ENCODE results near the gene TUBA4B.
"Not testable (repeated sequence)": the region's sequence is repeated elsewhere in the genome, so short reads cannot be mapped to it uniquely, and the experiment has no call there.

Gene TUBA4B

GRCh38 chr2:219248845-219249202 lies 4.2 kb upstream of the TUBA4B start:
- no peak for DNase-seq

- DNase-seq: peak; percentile 87
These were observed 3.7 kb upstream of the TUBA4B start for GRCh38 chr2:219249203-219249980.

GRCh38 chr2:219250049-219250781 lies 2.8 kb upstream of the TUBA4B start:
- DNase-seq: peak; percentile 15

- no peak for DNase-seq
These were observed 1.4 kb upstream of the TUBA4B start for GRCh38 chr2:219251656-219252055.

- peak; percentile 65 for DNase-seq
These were observed 959 bp upstream of the TUBA4B start for GRCh38 chr2:219252084-219252483.

- peak; percentile 58 for DNase-seq
These were observed 508 bp upstream of the TUBA4B start for GRCh38 chr2:219252570-219252899.

GRCh38 chr2:219253753-219254589 lies 928 bp downstream of the TUBA4B start, which contains the start of gene TUBA4A:
Gene TUBA4A, minus strand, starts transcription at chr2:219253918. Its CDS starts 60 bp downstream, at chr2:219253858.
- peak; percentile 97 for DNase-seq

- peak; percentile 38 for DNase-seq
These were observed 1.7 kb downstream of the TUBA4B start for GRCh38 chr2:219254590-219255201.

- DNase-seq: not testable (repeated sequence)
These were observed 5.9 kb downstream of the TUBA4B start for GRCh38 chr2:219258942-219259341.

- DNase-seq: no peak
These were observed 8.2 kb downstream of the TUBA4B start for GRCh38 chr2:219261024-219261855.

- no peak for DNase-seq
These were observed 13.2 kb downstream of the TUBA4B start for GRCh38 chr2:219266232-219266631.

GRCh38 chr2:219266886-219267285 lies 13.8 kb downstream of the TUBA4B start:
- DNase-seq: no peak

GRCh38 chr2:219268294-219268693 lies 15.3 kb downstream of the TUBA4B start:
- no peak for DNase-seq

GRCh38 chr2:219269362-219270054 lies 16.5 kb downstream of the TUBA4B start:
- no peak for DNase-seq

GRCh38 chr2:219270055-219270372 lies 17.0 kb downstream of the TUBA4B start:
- DNase-seq: no peak

- no peak for DNase-seq
These were observed 18.0 kb downstream of the TUBA4B start for GRCh38 chr2:219271021-219271420.

- no peak for DNase-seq
These were observed 19.3 kb downstream of the TUBA4B start for GRCh38 chr2:219272356-219272755.

GRCh38 chr2:219272995-219273394 lies 20.0 kb downstream of the TUBA4B start:
- no peak for DNase-seq

- no peak for DNase-seq
These were observed 20.9 kb downstream of the TUBA4B start for GRCh38 chr2:219273937-219274336.

GRCh38 chr2:219274361-219274921 lies 21.4 kb downstream of the TUBA4B start:
- DNase-seq: no peak

All from CD4-positive, alpha-beta T cell treated with Interleukin-17A for 4 hours (primary cell).